NCI-H146 treated with DMSO at 0.1 percent for 48 hours (cell line): Measurements from ENCODE around the gene AGMO.
A peak's percentile ranks its signal among the peaks of the same experiment; 100 is the strongest.

ENCODE experiments used
- DNase-seq: peaks from one replicate; lab custom pipeline; 2025; ENCODE audit not compliant: unreplicated experiment; lab: John Stamatoyannopoulos, UW

The AGMO gene

DNA sequence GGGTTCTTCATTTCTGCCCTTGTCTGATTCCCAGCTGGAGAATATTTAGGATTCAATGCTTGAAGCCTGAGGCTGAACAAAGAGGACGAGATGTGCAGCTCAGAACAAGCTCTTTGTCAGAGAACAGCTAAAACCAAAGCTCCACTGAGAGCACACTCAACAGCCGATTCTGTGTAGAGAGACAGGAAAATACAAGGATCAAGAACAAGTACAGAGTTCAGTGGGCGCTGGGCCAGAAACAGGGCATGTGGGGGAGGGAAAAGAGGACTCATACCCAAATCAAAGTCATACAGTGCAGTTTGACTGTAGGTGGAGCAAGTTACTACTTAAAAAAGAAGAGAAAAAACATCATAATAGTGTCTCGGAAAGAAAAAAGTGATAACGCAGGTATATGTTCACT, at the start of gene AGMO:
Gene AGMO (minus strand): TSS at position 181 of the 400 bp plus-strand sequence.
- peak; percentile 77 for DNase-seq

DNA sequence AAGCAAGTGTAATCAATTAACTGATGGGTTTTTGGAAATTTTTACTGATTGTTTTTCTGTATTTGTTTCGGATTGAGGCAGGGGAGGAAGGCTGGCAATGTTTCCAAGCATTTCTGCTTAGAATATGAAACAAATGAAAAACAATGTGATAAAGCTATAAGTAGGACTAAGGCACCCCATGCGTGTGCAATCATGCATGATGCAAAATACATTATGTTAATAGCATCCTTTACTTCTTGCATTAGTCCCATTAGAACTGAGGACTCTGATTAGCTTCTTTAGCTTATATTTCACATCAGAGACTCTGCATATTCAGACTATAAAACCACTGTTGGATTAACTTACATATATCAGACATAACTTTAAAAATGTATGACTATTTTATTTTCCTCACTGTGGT, 48.7 kb upstream of the AGMO start:
- DNase-seq, result no peak

DNA sequence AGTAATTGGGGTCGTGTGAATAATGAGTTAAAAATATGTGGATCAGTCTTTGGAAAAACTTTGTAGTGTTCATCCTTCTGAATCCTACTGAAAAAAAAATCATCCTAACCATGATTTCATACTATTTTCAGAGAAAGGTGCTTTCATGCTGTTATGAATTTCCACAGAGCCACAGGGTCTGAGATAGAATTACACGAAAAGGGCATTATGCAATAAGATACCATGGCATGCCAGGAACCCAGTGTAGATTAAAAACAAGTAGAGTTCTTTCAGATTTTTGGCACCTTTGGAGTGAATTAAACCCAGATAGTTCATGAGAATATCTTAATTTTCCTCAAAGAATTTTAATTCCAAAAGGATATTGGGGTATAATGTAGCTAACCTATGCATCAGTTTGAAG, 47.5 kb upstream of the AGMO start:
- no peak for DNase-seq

DNA sequence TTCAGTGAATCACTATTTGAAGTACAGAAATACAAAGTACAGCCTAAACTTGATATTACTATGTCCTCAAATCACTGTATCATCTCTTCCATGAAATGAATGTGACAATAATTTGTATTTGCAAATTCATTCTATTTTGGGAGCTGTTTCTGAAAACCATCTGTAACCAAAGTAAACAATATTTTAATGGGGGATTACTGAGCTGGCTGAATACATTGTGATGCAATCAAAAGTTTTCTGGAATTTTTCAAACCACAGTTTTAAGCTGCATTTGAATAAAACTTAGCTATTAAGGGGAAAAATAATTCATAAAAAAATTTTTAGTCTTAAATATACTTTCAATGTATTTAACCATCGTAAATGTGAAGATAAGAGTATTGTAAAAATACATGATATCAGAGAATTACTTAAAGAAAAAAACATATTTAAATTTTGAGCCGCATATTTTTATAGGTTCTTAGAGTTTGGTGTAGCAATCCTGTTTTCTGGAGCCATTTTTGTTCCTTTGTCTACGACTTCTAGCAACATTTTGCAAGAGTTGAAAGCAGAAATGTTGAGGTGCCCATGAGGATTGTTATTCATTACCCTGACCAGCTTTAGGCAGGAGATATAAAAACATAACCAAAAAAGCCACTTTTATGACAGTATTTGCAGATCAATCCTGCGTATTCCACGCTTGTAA, 45.9 kb upstream of the AGMO start:
- DNase-seq, result no peak

DNA sequence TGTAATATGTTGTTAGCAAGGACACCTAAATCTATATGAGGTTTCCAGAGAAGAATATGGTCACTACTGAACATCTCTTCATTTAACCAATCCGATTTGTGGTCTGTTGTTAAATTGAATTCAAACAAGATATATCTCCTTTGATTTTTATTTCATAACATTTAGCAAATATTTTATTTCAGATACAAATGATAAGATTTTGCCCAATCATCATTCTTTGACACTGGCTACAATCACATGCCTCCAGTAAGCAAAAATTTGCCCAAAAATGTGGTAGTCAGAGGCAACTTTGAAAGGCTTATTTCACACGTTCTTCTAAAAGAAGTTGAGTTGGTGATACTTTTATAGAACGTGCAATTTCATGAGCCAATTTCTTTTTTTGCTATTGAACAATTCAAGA, 44.7 kb upstream of the AGMO start:
- DNase-seq, result no peak

DNA sequence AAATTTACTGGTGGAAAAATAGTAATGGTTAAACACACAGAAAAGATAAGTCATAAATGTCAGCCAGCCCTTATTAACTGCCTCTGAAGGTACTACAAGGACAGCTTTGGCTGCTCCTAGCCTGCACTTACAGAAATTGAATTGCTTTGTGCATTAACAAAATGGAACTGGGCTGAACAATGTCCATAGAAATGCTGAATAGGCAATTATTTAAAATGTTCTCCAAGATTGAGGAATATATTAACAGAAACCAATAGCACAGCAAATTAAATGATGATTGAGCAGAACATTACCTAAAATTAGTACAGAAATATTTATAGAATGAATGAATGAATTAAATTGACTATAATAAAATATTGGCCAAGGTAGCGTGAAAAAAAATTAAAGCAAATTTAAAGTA, 42.4 kb upstream of the AGMO start:
- DNase-seq, result no peak

DNA sequence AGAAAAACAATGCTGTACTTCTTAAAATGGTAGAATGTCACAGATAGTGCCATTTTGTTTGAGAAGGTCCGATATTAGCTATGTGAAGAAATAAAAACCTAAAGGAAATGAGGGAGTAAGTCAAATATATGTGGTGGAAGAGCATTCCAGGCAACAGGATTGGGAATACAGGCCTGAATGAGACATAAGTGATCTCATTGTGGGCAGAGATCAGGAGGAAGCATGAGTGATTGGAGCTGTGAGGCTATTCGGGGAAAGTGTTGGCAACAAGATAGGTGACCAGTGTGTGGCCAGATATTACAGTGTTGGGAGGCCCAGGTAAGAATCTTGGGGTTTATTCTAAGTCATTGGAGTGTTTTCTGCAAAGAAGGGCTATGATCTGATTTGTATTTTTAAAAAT, 41.3 kb upstream of the AGMO start:
- no peak for DNase-seq

DNA sequence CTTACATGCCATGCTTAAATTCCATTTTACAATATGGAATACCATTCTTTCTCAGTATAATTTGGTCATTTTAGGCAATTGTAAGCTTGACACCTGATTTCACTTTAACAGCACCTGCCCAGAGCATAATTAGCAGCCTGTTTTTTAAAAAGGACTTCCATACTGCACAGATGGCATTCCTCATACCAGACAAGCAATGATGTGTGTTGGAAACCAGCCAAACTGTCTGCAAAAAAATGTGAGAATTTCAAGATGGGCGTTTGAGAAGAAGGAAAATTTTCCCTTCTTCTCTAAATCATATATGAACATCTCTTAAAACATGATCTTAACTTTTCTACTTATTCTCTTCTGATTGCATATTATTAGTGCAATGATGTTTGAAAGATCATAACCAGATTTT, 40.4 kb upstream of the AGMO start:
- DNase-seq, result peak; percentile 58

DNA sequence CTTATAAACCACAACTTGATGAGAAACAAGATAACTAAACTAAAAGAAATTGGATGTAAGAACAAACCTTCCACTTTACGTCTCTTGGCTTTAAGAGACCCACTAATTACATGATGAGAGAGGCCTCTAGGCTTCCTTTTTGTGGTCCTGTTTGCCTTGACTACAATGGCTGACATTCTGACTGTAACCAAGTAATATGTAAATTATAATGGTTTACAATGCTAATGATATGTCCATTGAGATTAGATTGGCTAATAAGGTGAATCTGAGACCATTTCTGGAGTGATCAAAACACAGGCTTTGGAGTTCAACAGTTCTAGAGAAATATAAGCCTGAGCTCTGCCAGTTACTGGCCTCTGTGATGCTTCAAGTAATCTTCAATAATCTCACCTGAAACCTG, 39.4 kb upstream of the AGMO start:
- no peak for DNase-seq

DNA sequence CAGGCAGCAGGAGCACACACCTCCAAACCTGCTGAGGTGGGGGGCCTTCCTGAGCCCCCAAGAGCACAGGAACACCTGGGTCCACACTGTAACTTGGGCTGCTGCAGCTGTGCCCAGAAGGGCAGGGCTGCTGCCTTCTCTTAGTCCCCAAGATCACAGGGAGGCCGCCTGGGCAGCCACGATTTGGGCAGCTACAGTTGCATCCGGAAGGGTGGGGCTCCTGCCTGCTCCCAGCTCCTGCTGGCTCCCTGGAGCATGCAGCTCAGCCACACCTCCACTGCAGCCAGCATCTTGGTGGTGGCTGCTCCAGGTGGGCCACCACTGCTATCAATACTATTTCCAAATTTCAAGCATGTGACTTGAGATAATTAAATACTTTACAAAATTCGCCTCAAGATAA, 38.5 kb upstream of the AGMO start:
- no peak for DNase-seq

DNA sequence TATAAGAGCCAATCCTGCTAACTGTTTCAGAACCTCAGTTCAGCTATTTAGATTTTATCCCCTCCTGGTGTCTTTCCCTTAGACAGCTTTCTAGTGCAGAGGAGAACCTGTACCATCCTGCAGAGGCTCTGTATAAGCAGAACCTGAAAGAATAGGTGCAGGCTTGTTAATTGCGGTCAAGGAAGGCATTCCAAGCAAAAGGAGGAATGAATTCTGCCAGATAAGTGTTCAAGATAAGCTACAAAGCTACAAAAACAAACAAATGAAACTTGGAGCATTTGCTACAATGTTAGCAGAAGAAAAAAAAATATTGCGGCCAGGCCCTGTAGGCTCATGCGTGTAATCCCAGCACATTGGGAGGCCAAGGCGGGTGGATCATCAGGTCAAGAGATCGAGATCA, 32.6 kb upstream of the AGMO start:
- DNase-seq, result no peak

DNA sequence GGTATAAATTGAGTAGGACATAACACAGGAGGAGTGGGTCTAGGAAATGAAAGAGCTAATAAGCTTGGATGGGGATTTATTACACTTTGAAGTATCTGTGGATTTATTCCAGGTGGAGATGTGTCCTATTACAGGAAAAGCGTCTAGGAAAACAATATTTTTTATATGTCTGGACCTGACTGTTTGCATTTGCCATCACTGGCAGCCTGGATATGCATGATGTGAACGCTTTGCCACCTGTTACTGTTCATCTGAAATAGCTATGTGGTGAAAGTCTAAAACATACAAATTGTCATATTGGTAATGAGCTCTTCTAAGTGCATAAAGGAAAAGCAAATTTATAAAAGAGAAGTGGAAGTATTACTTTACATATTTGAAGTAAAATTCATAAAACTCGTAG, 31.6 kb upstream of the AGMO start:
- no peak for DNase-seq

DNA sequence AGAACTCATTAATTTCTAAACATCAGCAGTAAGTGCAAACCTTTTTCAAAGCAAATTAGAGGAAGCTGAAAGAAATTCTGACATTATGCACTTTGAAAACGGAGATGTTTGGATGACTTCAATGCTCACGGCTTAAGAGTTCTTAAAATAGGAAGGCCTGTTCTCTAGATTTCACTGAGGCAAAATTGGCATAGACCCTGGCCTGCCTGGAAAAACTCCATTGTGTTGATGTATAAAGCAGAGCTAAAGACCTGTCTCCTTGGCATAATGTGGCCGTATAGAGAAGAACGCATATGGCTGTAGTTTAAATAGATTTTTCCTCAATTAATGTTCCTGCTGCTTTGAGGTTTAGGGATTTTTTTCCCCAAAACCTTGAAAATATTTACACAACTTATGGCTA, 24.5 kb upstream of the AGMO start:
- no peak for DNase-seq

DNA sequence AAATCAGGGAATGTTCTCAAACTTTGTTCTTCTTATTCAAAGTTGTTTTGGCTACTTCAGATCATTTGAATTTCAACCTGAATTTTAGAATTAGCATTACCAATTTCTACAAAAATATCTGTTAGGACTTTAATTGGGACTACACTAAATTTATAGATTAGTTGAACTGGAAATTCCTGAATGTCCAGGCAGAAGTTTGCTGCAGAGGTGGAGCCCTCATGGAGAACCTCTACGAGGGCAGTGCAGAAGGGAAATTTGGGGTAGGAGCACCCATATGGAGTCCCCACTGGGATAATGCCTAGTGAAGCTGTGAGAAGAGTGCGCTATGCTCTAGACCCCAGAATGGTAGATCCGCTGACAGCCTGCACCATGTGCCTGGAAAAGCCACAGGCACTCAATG, 22.8 kb upstream of the AGMO start:
- no peak for DNase-seq

DNA sequence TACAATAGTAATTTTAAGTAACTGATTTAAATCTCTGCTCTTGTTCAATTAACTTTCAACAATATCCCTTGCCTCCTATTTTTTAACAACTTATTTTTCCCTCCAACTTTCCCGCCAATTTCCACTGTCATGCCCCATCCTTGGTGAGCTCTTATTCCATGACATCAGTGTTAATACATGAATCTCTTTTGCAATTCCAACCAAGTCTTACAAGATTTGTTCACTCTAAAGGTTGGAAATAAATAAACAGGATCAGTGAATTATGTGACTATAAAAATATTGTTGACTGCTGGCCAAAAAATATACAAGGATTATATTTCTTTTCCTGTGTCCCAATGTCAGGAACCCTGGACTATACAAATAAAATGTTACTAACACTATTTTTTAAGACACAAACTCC, 21.0 kb upstream of the AGMO start:
- no peak for DNase-seq

DNA sequence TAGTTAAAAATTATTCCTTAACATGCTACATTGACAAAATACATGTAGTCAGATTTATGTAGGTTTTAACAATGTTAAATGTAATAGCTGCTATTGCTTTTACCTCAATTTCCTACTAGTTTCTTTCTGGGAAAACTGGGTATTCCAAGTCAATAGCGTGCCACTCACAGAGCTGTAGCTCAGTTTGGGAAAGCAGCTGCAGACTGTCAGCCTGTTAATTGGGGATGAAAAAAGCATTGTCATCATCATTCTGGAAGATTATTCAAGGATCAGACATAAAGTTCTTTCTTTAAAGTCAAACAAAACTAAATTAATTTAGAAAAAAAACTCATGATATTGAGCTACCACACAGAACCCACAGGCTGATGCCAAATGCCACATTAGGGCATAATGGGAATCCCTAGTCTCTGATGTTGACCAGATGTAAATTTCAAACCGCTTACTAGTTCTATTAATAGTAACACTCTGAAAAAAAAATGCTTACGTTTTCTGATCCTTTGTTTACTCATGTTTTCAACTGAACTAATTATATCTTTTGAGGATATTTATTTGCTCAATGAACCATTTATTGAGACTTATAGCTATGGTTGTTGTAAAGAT, 19.6 kb upstream of the AGMO start:
- no peak for DNase-seq

DNA sequence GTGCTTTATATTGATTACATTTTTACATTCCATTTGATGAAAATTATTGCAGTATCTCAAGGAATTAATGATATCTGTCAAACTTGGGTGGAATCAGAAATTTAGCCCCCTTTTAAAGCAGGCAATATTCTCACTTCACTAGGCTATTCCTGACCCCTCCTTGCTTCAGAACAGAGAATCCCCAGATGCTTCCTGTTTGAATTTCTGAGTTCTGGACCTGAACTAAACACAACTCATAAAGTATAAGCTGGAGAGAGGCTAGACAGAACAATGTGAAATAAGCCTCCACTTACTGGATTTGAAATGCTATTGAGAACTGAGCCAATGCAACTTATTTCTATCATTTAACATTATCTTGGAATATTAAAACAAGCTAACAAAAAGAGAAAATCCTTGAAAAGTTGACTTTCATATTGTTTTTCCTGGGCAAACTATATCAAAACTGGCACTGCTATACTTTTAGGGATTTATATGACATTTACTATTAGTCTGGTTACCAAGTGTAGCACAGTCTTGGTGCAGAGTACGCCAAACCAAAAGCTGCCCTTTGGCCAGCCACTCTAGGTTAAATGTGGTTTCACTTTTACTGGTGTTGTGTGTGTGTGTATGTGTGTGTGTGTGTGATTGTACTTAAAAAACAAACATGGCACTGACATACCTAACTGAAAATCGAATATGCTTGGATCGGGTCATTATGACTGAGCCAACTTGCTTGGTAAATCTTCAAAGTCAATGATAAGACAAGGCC, 19.0 kb upstream of the AGMO start:
- no peak for DNase-seq

DNA sequence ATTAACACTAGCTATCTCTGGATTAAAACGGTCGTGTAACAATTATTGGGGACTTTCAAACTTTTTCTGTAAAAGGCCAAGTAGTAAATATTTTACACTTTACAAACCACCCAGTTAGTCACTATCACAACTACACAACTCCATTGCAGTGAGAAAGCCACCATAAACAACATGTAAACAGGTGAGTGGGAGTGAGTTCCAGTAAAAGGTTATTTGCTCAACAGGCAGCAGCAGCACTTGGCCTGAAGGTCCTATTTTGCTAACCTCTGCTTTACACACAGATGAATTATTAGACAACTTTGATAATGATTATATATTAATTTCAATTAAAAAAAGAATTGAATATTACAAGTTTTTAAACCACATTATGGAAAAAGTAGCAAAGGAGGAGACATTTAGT, 15.8 kb upstream of the AGMO start:
- DNase-seq, result no peak

DNA sequence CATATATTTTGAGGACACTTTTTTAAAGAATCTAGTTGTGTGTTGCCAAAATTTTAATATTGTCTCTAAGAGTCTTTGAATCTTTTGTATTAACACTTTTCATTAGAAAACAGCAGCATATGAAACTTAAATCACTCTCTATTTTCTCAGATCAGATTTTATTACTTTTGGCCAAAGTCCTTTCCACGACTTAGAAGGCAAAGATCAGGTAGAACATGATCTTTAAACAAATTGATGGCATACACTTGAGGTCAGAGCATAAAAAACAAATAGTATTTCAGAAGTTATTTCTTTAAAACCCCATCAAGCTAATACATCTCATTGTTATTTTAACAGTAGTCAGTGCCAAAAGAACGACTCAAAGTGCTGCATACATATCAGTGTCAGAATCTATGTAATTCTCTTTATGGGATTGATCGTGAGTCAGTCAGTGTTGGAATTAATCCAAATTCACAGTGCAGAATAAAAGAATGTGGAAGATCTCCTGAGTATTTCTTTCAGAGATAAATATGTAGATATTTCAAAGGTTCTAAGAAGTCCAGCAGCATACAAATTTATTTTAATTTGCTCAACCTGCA, 9.6 kb upstream of the AGMO start:
- DNase-seq, result no peak

DNA sequence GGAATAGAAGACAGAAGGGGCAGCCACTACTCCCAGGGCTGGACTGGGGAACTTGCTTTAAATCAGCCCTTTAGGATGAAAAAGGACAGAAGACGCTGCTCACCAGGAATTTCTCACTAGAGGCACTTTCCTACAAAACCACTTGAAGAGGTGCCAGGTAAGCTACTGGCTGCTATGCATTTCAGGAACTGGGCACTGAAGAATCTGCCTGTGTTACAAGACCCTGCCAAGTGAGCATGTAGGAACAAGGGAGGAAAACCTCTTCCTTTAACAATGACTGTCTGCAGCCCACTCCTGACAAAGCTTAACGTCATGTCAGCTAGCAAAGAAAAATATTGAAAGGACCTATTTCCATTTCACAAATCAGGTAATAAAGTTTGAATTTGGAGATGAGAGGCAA, 5.8 kb upstream of the AGMO start:
- DNase-seq, result no peak

DNA sequence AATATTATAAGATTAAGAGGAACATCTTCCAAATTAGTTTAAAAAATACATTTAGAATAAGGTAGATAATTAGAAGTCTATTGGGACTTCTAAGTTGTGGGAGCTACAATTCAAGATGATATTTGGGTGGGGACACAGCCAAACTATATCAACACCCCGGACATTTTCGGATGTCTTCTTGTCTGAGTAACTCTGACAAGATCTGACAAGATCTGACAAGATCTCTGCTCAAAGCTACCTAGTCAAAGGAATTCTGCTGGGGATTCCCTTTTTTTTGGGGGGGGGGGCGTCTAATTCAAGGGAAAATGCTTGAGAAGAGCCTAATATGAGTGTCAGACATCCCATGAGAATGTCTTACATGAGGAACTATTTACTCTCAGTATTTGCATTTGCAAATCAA, 5.2 kb upstream of the AGMO start:
- no peak for DNase-seq

DNA sequence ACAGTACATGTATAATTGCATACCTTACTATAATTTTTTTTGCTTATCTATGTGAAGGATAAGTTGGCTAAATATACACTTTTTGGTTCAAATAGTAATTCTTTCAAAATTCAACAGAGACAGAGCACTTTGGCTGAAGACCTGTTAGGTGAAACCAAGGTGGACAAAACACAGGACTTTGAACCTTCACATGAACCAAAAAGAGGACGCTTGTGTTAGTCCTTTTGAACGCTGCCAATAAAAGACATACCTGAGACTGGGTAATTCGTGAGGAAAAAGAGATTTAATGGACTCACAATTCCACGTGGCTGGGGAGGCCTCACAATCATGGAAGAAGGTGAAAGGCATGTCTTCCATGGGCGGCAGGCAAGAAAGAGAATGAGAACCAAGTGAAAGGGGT, 4.7 kb upstream of the AGMO start:
- no peak for DNase-seq
